Measurements from ENCODE around the gene PTGES2.

PTGES2 gene

DNA sequence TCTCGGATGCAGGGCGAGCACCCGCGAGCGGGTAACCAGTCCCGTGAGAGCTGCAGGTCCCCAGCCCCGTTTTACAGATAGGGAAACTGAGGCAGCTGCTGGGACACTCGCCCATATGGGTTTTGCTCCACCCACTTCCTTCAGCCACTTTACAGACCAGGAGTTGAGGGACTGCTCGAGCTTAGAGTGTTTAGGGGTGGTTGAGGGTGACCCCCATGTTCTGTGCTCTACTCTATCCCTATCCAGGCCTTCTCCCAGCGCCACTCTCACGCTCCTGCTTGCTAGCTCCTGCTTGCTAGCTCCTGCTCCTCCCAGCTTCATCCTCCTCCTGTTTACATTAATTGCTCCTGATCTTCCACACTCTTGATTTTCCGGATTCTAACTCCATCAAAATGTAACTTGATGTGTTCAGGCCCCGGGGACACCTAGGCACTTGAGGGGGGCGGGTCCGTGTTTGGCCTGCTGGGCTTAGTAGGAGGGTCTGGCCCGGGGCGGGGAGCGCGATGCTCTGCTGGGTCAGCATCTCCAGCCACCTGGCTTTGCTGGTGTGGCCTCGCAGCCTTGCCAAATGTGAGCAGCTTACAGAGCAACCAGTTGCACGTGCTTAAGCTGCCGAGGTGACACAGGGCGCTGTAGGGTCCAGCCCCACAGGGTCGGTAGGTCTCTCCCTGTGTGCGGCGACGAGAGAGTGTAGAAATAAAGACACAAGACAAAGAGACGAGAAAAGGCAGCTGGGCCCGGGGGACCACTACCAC lies 1.5 kb upstream of the PTGES2 start:
- TF ChIP-seq POLR2AphosphoS5 (IDR thresholded peaks at IDR 0.05; ENCODE audit: low read depth, low read length): no peak
- TF ChIP-seq TAF1 (IDR thresholded peaks at IDR 0.05; ENCODE audit: borderline replicate concordance, low read depth, low read length): no peak
- TF ChIP-seq POLR2A (IDR thresholded peaks at IDR 0.05; ENCODE audit: low read depth, low read length): no peak
- no peak for FAIRE-seq
- DNase-seq (ENCODE audit: insufficient read length): no peak

DNA sequence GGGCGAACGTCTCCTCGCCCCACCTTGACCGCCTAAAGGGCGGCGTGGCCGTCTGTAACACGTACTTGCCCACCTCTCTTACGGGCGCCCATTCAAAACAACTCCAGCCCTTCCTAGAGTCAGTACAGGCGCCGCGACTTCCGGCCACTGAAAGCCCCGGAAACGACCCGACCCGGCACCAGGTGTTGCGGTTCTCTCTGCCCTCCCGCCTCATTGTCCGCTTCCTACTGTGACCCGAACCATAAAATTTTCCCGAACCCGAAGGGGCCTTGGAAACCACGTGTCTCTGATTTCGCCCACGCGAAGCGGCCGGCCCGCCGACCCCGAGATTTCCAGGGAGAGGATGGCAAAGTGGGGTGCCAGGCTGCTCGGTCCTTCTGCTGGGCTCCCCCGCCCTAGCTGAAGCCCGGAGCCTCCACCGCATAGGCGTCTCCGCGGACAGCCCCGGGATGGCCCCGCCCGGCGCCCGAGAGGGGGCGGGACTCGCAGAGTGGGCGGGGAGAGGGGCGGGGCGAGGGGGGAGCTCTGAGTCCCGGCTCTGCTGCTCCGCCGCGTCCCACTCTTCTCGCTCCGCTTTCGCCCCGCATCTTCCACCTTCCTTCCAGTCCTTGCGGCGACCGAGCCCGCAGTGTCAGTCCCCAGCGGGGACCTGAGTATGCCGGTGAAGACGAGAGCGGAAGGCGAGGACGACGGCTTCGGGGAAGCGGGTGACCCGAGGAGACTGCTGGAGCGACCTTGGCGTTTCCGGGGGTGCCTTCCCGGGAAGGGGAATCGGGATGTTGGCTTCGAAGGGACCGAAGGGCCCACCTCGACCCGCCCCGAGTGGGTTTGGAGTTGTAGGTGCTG lies 684 bp upstream of the PTGES2 start:
- DNase-seq (ENCODE audit: insufficient read length) (peak; percentile 73), FAIRE-seq (peak; percentile 73)
- TF ChIP-seq TAF1 (IDR thresholded peaks at IDR 0.05; ENCODE audit: borderline replicate concordance, low read depth, low read length) (no peak), POLR2A (IDR thresholded peaks at IDR 0.05; ENCODE audit: low read depth, low read length) (no peak), POLR2AphosphoS5 (IDR thresholded peaks at IDR 0.05; ENCODE audit: low read depth, low read length) (no peak)

DNA sequence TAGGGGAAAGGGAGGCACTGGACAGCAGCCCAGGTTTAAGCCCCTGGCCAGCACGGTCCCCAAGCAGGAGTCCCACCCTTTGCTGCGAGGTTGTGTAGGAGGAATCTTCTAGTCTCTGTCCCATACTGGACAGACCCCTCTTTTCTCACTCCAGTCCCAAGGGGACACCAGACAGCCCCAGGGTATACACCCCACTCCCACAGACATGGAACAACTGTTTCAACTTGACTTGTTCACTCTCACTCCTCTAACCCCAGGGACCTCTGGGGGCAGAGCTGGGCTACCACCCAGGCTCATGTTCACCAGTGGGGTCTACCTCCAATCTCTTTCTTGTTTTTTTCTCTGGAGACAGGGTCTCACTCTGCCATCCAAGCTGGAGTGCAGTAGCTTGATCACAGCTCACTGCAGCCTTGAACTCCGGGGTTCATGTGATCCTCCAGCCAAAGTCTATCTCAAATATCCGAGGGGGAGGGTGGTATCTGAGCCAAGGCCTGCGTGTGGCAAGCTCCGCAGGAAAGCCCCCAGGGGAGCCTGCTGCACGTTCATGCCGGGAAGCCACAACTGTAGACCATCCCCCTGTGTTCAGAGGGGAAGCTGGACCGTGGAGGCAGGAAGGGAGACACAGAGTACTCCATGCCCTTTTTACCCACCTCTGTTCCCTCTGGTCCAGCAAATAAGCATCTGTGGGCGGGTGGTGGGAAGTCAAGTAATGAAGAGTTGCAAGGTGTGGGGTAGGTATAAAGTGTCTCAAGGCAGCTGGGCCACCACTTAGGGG lies 1.8 kb downstream of the PTGES2 start:
- FAIRE-seq: peak; percentile 42
- DNase-seq (ENCODE audit: insufficient read length): no peak
- TF ChIP-seq POLR2AphosphoS5 (IDR thresholded peaks at IDR 0.05; ENCODE audit: low read depth, low read length): no peak
- TF ChIP-seq POLR2A (IDR thresholded peaks at IDR 0.05; ENCODE audit: low read depth, low read length): peak; percentile 56; the same call in 1 of the 2 replicates
- no peak for TF ChIP-seq TAF1 (IDR thresholded peaks at IDR 0.05; ENCODE audit: borderline replicate concordance, low read depth, low read length)

DNA sequence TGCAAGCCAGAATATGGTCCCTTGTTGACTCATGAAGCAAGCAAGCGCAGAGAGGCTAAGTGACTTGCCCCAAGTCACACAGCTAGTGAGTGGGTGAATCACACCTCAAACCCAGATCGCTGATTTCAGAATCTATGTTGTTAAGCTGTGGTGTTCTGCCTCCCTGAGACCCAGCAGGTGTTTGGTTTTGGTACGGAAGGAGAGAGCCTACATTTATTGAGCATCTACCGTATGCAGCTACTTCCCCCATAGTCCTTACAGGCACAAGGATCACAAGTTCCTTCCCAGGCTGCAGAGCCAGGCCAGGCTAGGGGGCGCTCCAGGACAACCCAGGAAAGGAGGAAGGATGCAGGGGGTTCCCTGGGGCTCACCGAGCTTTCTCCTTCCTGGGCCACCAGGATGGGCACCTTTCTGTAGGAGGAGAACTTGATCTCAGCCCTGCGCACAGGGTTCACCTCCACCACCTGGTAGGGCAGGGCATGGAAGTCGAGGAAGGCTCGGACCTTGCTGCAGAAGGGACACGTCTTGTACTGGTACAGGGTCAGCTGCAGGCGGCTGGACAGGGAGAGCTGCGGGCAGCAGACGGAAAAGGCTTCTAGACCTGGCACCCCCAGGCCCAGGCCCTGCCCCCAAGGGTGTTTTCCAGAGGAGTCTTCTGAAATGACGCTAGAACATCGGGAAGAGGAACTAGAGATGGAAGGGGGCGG lies 2.5 kb downstream of the PTGES2 start:
- no peak for DNase-seq (ENCODE audit: insufficient read length)
- FAIRE-seq: peak; percentile 67
- TF ChIP-seq POLR2AphosphoS5 (IDR thresholded peaks at IDR 0.05; ENCODE audit: low read depth, low read length) (no peak), POLR2A (IDR thresholded peaks at IDR 0.05; ENCODE audit: low read depth, low read length) (no peak), TAF1 (IDR thresholded peaks at IDR 0.05; ENCODE audit: borderline replicate concordance, low read depth, low read length) (no peak)

DNA sequence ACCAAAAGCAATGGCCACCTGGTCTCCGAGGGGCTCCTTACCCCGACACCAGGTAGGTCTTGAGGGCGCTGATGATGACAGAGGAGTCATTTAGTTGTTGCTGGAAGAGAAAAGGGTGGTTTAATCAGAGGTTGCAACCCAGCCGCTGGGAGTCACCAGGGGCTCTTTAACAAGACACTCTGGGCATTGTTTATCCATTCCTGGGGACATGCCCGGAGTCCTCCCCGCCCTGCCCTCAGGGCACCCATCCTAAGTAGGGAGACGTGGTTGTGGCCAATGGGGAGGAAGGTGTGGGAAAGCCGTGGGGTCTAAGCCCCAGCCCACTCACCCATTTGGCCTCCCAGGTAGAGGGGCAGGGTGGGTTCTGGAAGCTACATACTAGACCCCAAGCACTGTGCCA lies 3.1 kb downstream of the PTGES2 start:
- FAIRE-seq (no peak), DNase-seq (ENCODE audit: insufficient read length) (no peak)
- TF ChIP-seq TAF1 (IDR thresholded peaks at IDR 0.05; ENCODE audit: borderline replicate concordance, low read depth, low read length) (no peak), POLR2A (IDR thresholded peaks at IDR 0.05; ENCODE audit: low read depth, low read length) (no peak), POLR2AphosphoS5 (IDR thresholded peaks at IDR 0.05; ENCODE audit: low read depth, low read length) (no peak)

DNA sequence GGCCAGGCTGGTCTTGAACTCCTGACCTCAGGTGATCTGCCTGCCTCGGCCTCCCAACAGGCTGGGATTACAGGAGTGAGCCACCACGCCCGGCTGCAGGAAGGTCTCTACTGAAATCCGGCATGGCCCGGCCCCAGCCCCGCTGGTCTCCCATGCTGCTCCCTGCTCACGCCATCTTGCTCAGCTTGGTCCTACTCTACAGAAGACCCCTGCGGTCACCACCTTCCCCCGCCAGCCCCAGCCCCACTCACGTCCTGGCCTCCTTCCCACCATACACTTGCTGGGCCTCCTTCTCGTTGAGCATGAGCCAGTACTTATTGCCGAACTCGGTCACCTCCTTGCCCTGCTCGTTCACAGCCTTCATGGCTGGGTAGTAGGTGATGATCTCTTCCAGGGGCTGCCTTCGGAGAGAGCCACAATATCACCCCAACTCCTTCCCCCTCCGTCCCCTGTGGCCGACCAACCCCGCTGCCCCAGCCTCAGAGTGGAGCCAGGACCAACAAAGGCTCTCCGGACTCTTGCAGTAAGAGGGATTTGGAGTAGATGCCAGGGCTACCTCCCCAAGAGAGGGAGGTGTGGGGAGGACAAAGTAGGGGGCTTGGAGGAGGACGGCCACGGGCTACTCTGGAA lies 4.0 kb downstream of the PTGES2 start:
- no peak for FAIRE-seq

DNA sequence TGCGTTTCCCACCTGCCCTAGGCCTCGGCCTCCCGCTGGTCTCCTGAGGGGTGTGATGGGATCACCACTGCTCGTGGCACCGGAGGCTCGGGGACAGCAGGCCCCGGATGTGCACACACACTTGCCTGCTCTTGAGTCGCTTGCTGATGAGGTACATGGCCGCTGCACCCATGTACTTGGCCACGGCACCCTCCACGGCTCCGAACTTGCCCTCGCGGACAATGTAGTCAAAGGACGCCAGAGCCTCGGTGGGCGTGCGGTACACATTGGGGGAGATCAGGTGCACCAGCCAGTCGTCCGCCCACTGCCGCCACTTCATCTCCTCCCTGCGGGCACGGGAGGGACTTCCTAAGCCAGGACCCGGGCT lies 4.7 kb downstream of the PTGES2 start:
- FAIRE-seq (no peak), DNase-seq (ENCODE audit: insufficient read length) (no peak)
- TF ChIP-seq TAF1 (IDR thresholded peaks at IDR 0.05; ENCODE audit: borderline replicate concordance, low read depth, low read length): no peak
- TF ChIP-seq POLR2AphosphoS5 (IDR thresholded peaks at IDR 0.05; ENCODE audit: low read depth, low read length): no peak
- TF ChIP-seq POLR2A (IDR thresholded peaks at IDR 0.05; ENCODE audit: low read depth, low read length): no peak

More for the DNA sequence above, 4.0 kb downstream of the PTGES2 start:
- no peak for TF ChIP-seq POLR2AphosphoS5 (IDR thresholded peaks at IDR 0.05; ENCODE audit: low read depth, low read length)
- TF ChIP-seq POLR2A (IDR thresholded peaks at IDR 0.05; ENCODE audit: low read depth, low read length): no peak
- no peak for TF ChIP-seq TAF1 (IDR thresholded peaks at IDR 0.05; ENCODE audit: borderline replicate concordance, low read depth, low read length)
- no peak for DNase-seq (ENCODE audit: insufficient read length)

DNA sequence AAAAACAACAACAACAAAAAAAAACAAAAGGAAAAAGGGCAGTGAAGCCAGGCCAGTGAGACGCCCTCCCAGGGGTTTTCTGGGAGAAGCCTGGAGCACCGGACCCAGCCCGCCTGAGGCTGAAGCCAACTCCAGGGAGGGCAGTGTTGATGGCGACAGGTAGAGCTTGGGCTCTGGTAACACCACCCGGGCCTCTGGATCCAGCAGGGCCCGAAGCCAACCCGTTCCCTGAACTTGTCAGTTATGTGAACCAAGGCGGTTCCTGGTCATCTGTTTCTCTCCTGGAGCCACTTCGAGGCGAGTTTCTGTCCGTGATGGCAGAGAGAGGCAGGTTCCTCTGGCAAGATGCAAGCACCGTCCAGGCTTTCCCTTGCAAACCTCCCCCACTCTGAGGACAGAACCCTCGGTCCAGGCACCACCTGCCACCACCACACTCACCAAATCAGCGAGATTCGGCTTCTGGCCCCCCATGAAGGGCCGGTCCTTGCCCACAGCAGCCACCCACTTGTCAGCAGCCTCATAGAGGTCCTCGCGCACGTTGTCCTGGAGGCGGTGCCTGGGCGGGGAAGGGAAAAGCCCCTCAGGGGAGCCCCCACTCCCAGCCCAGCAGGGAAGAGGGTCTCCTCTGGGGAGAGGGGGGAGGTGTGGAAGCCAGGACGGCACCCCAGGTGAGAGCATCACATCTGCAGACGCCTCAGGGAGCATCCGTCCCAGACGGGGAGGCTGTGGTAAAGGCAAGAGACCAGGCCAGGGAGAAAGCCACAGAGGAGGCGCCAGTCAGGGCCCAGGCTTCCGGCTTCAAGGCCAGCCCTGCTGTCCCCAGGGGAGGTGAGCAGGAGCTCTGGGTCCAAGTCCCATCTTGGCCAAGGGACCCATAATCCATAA lies 5.4 kb downstream of the PTGES2 start:
- TF ChIP-seq TAF1 (IDR thresholded peaks at IDR 0.05; ENCODE audit: borderline replicate concordance, low read depth, low read length) (no peak), POLR2A (IDR thresholded peaks at IDR 0.05; ENCODE audit: low read depth, low read length) (no peak), POLR2AphosphoS5 (IDR thresholded peaks at IDR 0.05; ENCODE audit: low read depth, low read length) (no peak)
- no peak for DNase-seq (ENCODE audit: insufficient read length)
- FAIRE-seq: no peak

DNA sequence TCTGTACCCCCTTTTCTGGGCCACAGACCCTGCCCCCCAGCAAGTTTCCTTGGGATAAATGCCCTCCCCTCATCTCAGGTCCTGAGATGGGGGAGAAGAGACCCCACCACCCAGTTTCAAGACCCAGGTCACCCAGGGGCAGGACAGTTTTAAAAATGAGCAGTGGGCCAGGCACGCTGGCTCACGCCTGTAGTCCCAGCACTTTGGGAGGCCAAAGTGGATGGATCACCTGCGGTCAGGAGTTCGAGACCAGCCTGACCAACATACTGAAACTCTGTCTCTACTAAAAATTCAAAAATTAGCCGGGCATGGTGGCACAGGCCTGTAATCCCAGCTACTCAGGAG lies 6.1 kb downstream of the PTGES2 start:
- DNase-seq (ENCODE audit: insufficient read length) (no peak), FAIRE-seq (no peak)
- no peak for TF ChIP-seq TAF1 (IDR thresholded peaks at IDR 0.05; ENCODE audit: borderline replicate concordance, low read depth, low read length)
- no peak for TF ChIP-seq POLR2AphosphoS5 (IDR thresholded peaks at IDR 0.05; ENCODE audit: low read depth, low read length)
- no peak for TF ChIP-seq POLR2A (IDR thresholded peaks at IDR 0.05; ENCODE audit: low read depth, low read length)
